22Rv1 (cell line): Measurements from ENCODE around the gene FHOD3.

Experiments
- CTCF ChIP-seq: fragments of 450-650 bp; IDR thresholded peaks from 2 replicates; pipeline ENCODE4 v1.5.1; 2017; ENCODE audit warnings: mild to moderate bottlenecking
- ZFX ChIP-seq: fragments of 450-650 bp; IDR thresholded peaks from 2 replicates; pipeline ENCODE4 v1.6.1; 2017; ENCODE audit warnings: antibody characterized with exemption, borderline replicate concordance

DNA sequence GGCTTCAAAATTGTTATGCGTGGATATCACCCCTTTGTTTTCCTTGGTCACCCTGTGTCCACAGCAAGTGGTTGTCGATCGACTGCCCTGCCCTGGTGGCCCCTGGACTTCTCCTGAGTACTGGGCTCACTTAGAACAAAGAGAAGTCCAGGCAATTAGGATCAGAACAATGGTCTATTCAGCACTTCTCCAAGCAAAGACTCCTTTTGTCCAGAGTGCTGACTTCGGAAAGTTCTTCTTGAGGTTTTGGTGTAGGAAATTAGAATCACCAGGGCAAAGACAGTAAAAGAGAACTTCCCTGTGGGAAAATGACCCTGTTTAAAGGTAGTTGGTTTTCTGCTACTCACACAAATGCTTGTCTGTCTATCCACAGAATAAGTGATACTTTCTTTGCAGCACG lies 173.9 kb downstream of the FHOD3 start:
- TF ChIP-seq CTCF, result no peak
- TF ChIP-seq ZFX, result no peak
